ENCODE results near the gene BCKDK.
"Not testable (repeated sequence)": the region's sequence is repeated elsewhere in the genome, so short reads cannot be mapped to it uniquely, and the experiment has no call there.

The BCKDK gene

GRCh38 chr16:31149894-31150890, 42.0 kb downstream of the BCKDK start, which contains the start of gene PRSS36:
Gene PRSS36 (minus strand): TSS chr16:31150066. CDS start chr16:31150035, 31 bp downstream.
- no peak for TF ChIP-seq CTCF (IDR thresholded peaks at IDR 0.05; ENCODE audit: low read depth, low read length, missing control alignments)
- no peak for DNase-seq (ENCODE audit: low read depth)
- no peak within 1 kb of the TSS for H3K4me3 ChIP-seq (ENCODE audit: low read depth, low read length)

- not testable (repeated sequence) for DNase-seq (ENCODE audit: low read depth); H3K4me3 ChIP-seq (ENCODE audit: low read depth, low read length)
Observed at GRCh38 chr16:31150976-31151375, 42.8 kb downstream of the BCKDK start.

- TF ChIP-seq CTCF (IDR thresholded peaks at IDR 0.05; ENCODE audit: low read depth, low read length, missing control alignments): no peak
- DNase-seq (ENCODE audit: low read depth): no peak
- H3K4me3 ChIP-seq (ENCODE audit: low read depth, low read length): no peak overlapping the region
Observed at GRCh38 chr16:31157136-31157535, 49.0 kb downstream of the BCKDK start.

Measured in GM12864 (cell line).